Ascending aorta (tissue), 2 donors: ENCODE measurements around the gene SIGLEC15. TPM values are rescaled to one million over a fixed set of nuclear protein-coding genes. Genes with fewer than 3 reads are reported as not detected.

Source experiments
- DNase-seq, 2 donors: peaks; one replicate each; pipeline ENCODE4 v3.0.0-alpha.2; 2019; ENCODE audit warnings: low spot score in 2 of 2
- H3K27ac ChIP-seq, 2 donors: fragments of 200-600 bp; sonication (generic); one replicate each; pipeline ENCODE4 v1.5.1; 2016 to 2017; ENCODE audit warnings: mild to moderate bottlenecking in 1 of 2
- H3K27me3 ChIP-seq: fragments of 200-600 bp; sonication (generic); one replicate; pipeline ENCODE4 v1.5.1; 2017
- H3K36me3 ChIP-seq, 2 donors: fragments of 200-600 bp; sonication (generic); one replicate each; pipeline ENCODE4 v1.5.1; 2016
- H3K4me1 ChIP-seq, 2 donors: fragments of 200-600 bp; sonication (generic); one replicate each; pipeline ENCODE4 v1.5.1; 2016 to 2017; ENCODE audit warnings: mild to moderate bottlenecking in 1 of 2
- H3K4me3 ChIP-seq, 2 donors: fragments of 200-600 bp; sonication (generic); one replicate each; pipeline ENCODE4 v1.5.1; 2016 to 2017; ENCODE audit warnings: mild to moderate bottlenecking in 1 of 2
- H3K9me3 ChIP-seq, 2 donors: fragments of 200-600 bp; sonication (generic); one replicate each; pipeline ENCODE4 v1.5.1; 2016
- intact Hi-C: fragments of 100-400 bp; cut with DNase I; formaldehyde crosslinking; loops from one replicate; pipeline ENCODE4 v1.15.1; 2023
- total RNA-seq: library from RNA; depleted of rRNA; stranded (reverse); fragments of >200 nt; gene quantifications from one replicate; pipeline ENCODE4 v1.1.0, GENCODE V29; 2016
- TF ChIP-seq, protein P1 (sequence below), 3 experiments: fragments of 200-600 bp in 2 of 3; fragments of 450-650 bp in 1 of 3; sonication (generic) in 2 of 3; IDR thresholded peaks; one replicate each; pipeline ENCODE4 v1.5.1; 2016 to 2019; ENCODE audit warnings: antibody characterized with exemption in 3 of 3, mild to moderate bottlenecking in 1 of 3, moderate library complexity in 1 of 3

SIGLEC15 gene
- total RNA-seq, 1 donor from 2014 or later, result not detected

DNA sequence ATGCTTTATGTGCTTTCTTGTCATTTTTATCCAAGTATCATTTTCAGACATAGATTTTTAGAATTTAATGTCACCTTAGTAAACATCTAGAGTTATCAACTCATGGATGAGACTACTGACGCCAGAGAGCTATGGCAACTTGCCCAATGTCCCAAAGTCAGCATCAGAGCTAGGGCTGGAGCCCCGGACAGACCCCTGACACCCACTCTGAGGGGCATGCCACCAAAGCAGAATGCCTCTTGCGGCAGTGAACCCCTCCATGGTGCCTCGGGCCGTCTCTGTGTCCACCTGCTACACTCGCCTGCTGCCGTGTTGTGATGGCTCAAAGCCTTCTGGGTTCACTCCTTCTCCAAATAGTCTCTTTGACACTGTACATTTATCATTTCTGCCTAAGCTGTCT lies 5.4 kb downstream of the SIGLEC15 start:
- Histone ChIP-seq H3K27ac (no peak overlapping the region), H3K9me3 (no peaks in the 10 kb centered on the region), H3K36me3 (no peaks in the 10 kb centered on the region), H3K4me3 (no peak overlapping the region), H3K4me1 (peaks cover 0 to 8% of the 10 kb centered on the region in 2 donors), H3K27me3 (no peaks in the 10 kb centered on the region)
- TF ChIP-seq, protein P1, sequence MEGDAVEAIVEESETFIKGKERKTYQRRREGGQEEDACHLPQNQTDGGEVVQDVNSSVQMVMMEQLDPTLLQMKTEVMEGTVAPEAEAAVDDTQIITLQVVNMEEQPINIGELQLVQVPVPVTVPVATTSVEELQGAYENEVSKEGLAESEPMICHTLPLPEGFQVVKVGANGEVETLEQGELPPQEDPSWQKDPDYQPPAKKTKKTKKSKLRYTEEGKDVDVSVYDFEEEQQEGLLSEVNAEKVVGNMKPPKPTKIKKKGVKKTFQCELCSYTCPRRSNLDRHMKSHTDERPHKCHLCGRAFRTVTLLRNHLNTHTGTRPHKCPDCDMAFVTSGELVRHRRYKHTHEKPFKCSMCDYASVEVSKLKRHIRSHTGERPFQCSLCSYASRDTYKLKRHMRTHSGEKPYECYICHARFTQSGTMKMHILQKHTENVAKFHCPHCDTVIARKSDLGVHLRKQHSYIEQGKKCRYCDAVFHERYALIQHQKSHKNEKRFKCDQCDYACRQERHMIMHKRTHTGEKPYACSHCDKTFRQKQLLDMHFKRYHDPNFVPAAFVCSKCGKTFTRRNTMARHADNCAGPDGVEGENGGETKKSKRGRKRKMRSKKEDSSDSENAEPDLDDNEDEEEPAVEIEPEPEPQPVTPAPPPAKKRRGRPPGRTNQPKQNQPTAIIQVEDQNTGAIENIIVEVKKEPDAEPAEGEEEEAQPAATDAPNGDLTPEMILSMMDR (IDR thresholded peaks at IDR 0.05), result no peak
- intact Hi-C loops, result no loop called here
- DNase-seq, result no peak

DNA sequence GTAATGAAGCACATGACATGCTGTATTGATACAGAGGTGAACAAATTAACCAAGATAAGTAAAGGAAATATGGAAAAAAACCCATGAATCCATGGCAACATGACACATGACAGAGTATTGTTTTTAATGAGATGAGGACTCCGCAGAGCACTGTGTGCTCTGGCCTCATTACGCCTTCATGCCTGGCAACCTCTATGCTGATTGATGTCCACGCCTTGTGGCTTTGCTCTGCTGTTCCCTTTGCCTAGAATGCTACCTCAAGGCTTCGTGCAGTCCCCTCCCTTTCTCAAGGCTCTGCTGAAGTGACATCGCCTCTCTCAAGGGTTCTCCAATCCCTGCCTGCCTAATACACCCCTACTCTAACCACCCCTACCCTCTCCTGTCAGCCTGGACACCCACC lies 8.4 kb downstream of the SIGLEC15 start:
- DNase-seq, result no peak
- TF ChIP-seq, protein P1 (IDR thresholded peaks at IDR 0.05), result no peak
- H3K9me3 ChIP-seq, result no peaks in the 10 kb centered on the region
- intact Hi-C loops, result no loop called here
- no peaks in the 10 kb centered on the region for H3K36me3 ChIP-seq
- no peak overlapping the region for H3K27ac ChIP-seq
- peaks cover 2 to 10% of the 10 kb centered on the region in 2 donors for H3K4me1 ChIP-seq
- no peak overlapping the region for H3K4me3 ChIP-seq
- H3K27me3 ChIP-seq, result no peaks in the 10 kb centered on the region

DNA sequence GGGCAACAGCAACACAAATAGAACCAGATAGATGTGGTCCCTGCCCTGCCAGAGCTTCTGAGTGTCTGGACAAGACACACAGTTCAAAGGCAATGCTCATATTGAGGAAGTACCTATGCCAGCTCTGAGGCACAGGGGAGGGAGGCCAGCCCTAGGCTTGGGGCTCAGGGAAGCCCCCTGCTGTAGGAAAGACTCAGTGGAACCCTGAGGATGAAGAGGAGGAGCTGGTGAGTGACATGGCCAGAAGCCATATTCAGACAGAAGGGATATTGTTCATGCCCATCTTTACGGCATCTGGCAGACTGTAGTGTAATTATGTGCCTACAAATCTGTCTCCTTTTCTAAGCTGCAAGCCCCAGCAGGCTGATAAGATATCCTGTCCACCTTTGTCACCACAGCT lies 8.8 kb downstream of the SIGLEC15 start:
- H3K27ac ChIP-seq, result no peak overlapping the region
- H3K36me3 ChIP-seq, result no peaks in the 10 kb centered on the region
- no peak overlapping the region for H3K4me3 ChIP-seq
- H3K9me3 ChIP-seq, result no peaks in the 10 kb centered on the region
- TF ChIP-seq, protein P1 (IDR thresholded peaks at IDR 0.05), result no peak
- H3K4me1 ChIP-seq, result peaks cover 2 to 14% of the 10 kb centered on the region in 2 donors
- DNase-seq, result no peak
- intact Hi-C loops, result no loop called here
- no peaks in the 10 kb centered on the region for H3K27me3 ChIP-seq

DNA sequence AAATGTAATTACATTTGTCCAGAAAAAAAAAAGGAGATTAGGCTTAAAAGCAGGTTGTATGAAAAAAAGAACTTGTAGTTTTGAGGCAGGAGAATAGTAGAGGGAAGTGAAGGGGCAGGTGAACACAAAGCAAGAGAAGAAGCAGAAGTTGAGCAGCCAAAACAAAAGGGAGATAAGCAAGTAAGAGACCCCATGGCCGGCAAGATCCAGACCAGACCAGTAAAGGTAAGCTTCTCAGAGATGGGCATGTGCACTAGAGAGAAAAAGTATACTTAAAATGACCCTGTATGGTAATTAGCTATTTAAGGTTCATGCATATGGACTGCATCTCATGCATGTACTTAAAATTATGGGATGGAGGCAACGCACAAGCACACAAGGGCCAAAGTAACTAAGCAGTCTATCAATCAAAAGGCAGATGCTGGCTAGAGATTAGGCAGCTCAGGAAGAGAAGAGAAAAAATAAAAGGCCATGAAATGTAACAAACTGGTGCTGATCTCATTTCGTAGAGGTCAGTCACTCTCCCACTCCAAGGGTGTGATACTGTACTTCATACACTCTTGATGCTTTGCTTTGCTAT lies 9.7 kb downstream of the SIGLEC15 start:
- DNase-seq, result no peak
- TF ChIP-seq, protein P1 (IDR thresholded peaks at IDR 0.05), result no peak
- Histone ChIP-seq H3K4me1 (peaks cover 2 to 14% of the 10 kb centered on the region in 2 donors), H3K4me3 (no peak overlapping the region), H3K9me3 (no peaks in the 10 kb centered on the region), H3K27me3 (no peaks in the 10 kb centered on the region), H3K36me3 (no peaks in the 10 kb centered on the region), H3K27ac (no peak overlapping the region)
- intact Hi-C loops, result no loop called here

DNA sequence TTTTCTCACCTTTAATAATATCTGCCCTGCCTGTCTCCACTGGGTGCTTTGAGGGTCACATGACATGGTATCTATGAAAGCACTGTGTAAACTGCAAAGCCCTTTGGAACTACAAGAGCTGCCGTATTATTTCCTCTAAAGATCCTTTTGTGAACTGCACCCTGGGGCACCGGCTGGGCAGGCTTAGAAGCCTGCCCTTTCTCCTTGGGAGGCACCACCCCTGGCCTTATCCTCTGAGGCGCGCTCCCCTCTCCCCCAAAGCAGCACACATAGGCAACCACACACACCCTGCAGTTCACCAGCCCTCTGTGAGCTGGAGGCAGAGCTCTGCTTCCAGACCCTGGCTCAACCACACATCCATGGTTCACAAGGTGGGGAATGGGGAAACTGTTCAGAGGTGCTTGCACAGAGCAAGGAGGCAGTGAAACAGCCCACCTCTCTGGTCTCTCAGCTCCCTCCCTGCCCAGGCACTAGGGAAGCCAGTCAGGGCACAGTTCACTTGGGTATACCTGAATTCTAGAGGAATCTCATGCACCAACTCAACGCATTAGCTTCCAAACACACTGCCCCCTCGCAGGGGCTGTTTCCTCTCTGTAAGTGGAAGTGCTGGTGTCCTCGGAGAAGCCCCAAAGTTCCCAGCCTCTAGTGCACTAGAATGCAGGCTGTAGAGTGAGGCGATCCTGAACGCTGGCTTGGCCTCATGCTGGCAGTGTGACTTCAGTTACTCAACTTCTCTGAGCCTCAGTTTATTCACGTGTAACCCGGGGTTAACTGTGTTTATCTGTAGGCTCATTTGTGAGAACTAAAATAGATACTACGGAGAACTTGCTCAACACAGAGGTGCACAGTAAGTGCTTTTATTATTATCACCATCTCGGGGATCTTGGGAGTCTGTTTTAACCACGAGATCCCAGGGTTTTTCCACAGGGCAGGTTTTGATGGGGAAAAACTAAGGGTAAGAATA lies 11.0 kb downstream of the SIGLEC15 start:
- TF ChIP-seq, protein P1 (IDR thresholded peaks at IDR 0.05), result no peak
- no peaks in the 10 kb centered on the region for H3K27me3 ChIP-seq
- no peaks in the 10 kb centered on the region for H3K36me3 ChIP-seq
- intact Hi-C loops, result no loop called here
- H3K9me3 ChIP-seq, result no peaks in the 10 kb centered on the region
- peaks cover 2 to 14% of the 10 kb centered on the region in 2 donors for H3K4me1 ChIP-seq
- H3K27ac ChIP-seq, result no peak overlapping the region
- no peak overlapping the region for H3K4me3 ChIP-seq
- DNase-seq, result no peak
